Fibroblast of skin of right quadriceps (primary cell): Measurements from ENCODE around the gene GPER1.

ENCODE experiments used
- DNase-seq: peaks from one replicate; pipeline ENCODE4 v3.0.0-alpha.2; 2013

GPER1 gene

GRCh38 chr7:1091644-1092027 is 3.7 kb downstream of the GPER1 start:
- no peak for DNase-seq

GRCh38 chr7:1092161-1092632 is 4.3 kb downstream of the GPER1 start:
- DNase-seq = no peak

GRCh38 chr7:1092806-1093501 is 5.0 kb downstream of the GPER1 start:
- no peak for DNase-seq

GRCh38 chr7:1093502-1093843 is 5.6 kb downstream of the GPER1 start:
- no peak for DNase-seq

- no peak for DNase-seq
Measured at GRCh38 chr7:1093916-1094508, 6.1 kb downstream of the GPER1 start.

GRCh38 chr7:1094870-1095269 is 7.0 kb downstream of the GPER1 start:
- no peak for DNase-seq

GRCh38 chr7:1095621-1096155 is 7.8 kb downstream of the GPER1 start:
- DNase-seq = no peak

- DNase-seq = no peak
Measured at GRCh38 chr7:1096156-1097119, 8.5 kb downstream of the GPER1 start.

- no peak for DNase-seq
Measured at GRCh38 chr7:1097120-1097504, 9.2 kb downstream of the GPER1 start.

- DNase-seq = no peak
Measured at GRCh38 chr7:1098243-1099153, 10.6 kb downstream of the GPER1 start.

GRCh38 chr7:1099154-1099542 is 11.2 kb downstream of the GPER1 start:
- DNase-seq = no peak

- no peak for DNase-seq
Measured at GRCh38 chr7:1099637-1100036, 11.7 kb downstream of the GPER1 start.

- DNase-seq = no peak
Measured at GRCh38 chr7:1100386-1100785, 12.5 kb downstream of the GPER1 start.

- no peak for DNase-seq
Measured at GRCh38 chr7:1100834-1101562, 13.1 kb downstream of the GPER1 start.

GRCh38 chr7:1101563-1102431 is 13.9 kb downstream of the GPER1 start:
- DNase-seq = no peak

GRCh38 chr7:1103009-1103788 is 15.3 kb downstream of the GPER1 start:
- no peak for DNase-seq

GRCh38 chr7:1103789-1104515 is 16.0 kb downstream of the GPER1 start:
- no peak for DNase-seq

- no peak for DNase-seq
Measured at GRCh38 chr7:1104516-1105179, 16.7 kb downstream of the GPER1 start.

GRCh38 chr7:1105189-1105588 is 17.3 kb downstream of the GPER1 start:
- DNase-seq = no peak
